ENCODE measurements around the gene SOX6. TPM values are rescaled to one million over a fixed set of nuclear protein-coding genes. Genes with fewer than 3 reads are reported as not detected.

SOX6 gene
- total and polyA plus RNA-seq, 2 experiments from 2014 or later, result 0.03 to 0.66 TPM

- TF ChIP-seq ZNF462 (CRISPR knock-in tag; IDR thresholded peaks at IDR 0.05), result no peak
- no peak for TF ChIP-seq EZH2phosphoT487 (IDR thresholded peaks at IDR 0.05; ENCODE audit: unreplicated experiment)
- no peak for TF ChIP-seq ZNF114 (CRISPR knock-in tag; IDR thresholded peaks at IDR 0.05)
Measured at GRCh38 chr11:15967166-15967565, 389.2 kb downstream of the SOX6 start (continued).

GRCh38 chr11:15965562-15966250, 390.6 kb downstream of the SOX6 start:
- Histone ChIP-seq H3K36me3 (ENCODE audit: insufficient read depth) (no peaks in the 10 kb centered on the region), H3K4me1 (ENCODE audit: insufficient read depth) (peaks cover 6% of the 10 kb centered on the region; the same call in 1 of the 2 replicates), H2AFZ (no peak overlapping the region), H3K4me2 (no peak overlapping the region), H4K20me1 (replicated peaks; ENCODE audit: insufficient read depth) (no peaks in the 10 kb centered on the region), H3K79me2 (replicated peaks; ENCODE audit: insufficient read depth) (no peaks in the 10 kb centered on the region), H3K27ac (ENCODE audit: low read depth) (no peak overlapping the region), H3K4me3 (no peak overlapping the region), H3F3A (replicated peaks; ENCODE audit: low read depth) (no peaks in the 10 kb centered on the region), H3K9me2 (ENCODE audit: insufficient read depth) (0 out of 2 replicates have a peak, but pooled peaks cover 3% of the 10 kb centered on the region), H3K27me3 (ENCODE audit: insufficient read depth) (no peaks in the 10 kb centered on the region)
- peaks cover 3% of the 10 kb centered on the region for H3K27me3 Mint-ChIP-seq (ENCODE audit: insufficient read depth, low read depth, poor library complexity)
- DNase-seq (ENCODE audit: low spot score), result no peak
- no peaks in the 10 kb centered on the region for H3K36me3 Mint-ChIP-seq (ENCODE audit: low read depth)
- H3K4me3 Mint-ChIP-seq, result no peak overlapping the region
- no peaks in the 10 kb centered on the region for H3K9me3 Mint-ChIP-seq
- no peak for ATAC-seq
- no peak overlapping the region for H3K27ac Mint-ChIP-seq
- TF ChIP-seq STAT1 (IDR thresholded peaks at IDR 0.05; ENCODE audit: unreplicated experiment), result no peak
- no peak for TF ChIP-seq POLR2AphosphoS5 (IDR thresholded peaks at IDR 0.05; ENCODE audit: low read depth)
- TF ChIP-seq ETS1 (IDR thresholded peaks at IDR 0.05), result no peak
- no peak for TF ChIP-seq NANOG (IDR thresholded peaks at IDR 0.05; ENCODE audit: borderline replicate concordance)
- peaks cover 14% of the 10 kb centered on the region; the same call in 2 of the 3 replicates for H3K4me1 Mint-ChIP-seq

All from GM23338 (cell line).